ENCODE measurements around the gene FRMPD4. TPM values are rescaled to one million over a fixed set of nuclear protein-coding genes. Genes with fewer than 3 reads are reported as not detected.

The FRMPD4 gene
- total RNA-seq, 2 experiments from 2014 or later = not detected

DNA sequence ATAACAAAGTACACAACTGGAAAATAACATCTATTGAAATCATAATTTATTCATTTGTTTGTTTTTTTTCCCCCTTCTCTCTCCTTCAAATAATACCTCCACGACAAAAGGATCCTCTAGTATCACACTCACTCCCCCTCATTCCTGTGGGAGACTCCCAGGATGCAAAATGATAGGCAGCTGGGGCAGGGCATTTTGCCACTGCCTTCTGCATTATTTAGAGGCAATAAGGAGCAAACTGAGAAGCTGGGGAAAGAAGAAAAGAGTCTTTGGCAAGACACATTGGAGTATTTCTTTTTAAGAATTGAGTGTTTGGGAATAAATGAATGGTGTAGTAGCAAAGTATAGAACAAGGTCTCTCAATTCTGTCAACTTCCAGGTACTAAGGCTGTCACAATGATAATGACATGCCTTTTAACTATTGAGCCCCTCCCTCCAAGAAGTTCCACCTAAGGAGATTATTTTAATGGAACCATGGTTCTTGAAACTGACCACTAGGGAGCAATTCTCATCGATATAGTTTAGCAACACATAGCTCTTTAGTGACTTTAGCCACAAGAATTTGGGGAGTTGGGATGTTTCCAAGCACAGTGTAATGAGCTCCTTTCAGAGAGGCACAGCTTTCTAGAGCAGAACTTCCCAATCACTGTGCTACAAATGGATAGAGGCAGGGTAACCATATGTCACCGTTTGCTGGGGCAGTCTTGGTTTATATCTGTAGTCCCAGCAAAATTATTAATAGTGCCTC is 303.3 kb downstream of the FRMPD4 start:
- H3K36me3 Mint-ChIP-seq (ENCODE audit: low read depth) = no peaks in the 10 kb centered on the region
- no peaks in the 10 kb centered on the region for H3K4me1 Mint-ChIP-seq (ENCODE audit: low read depth)
- H3K27ac Mint-ChIP-seq = no peak overlapping the region
- DNase-seq = no peak
- intact Hi-C loops (cut with micrococcal nuclease) = no loop called here
- H3K9me3 Mint-ChIP-seq = no peaks in the 10 kb centered on the region
- H3K4me3 Mint-ChIP-seq = no peak overlapping the region
- no peaks in the 10 kb centered on the region for H3K27me3 Mint-ChIP-seq (ENCODE audit: low read depth)
- CTCF ChIA-PET = no interaction called here

DNA sequence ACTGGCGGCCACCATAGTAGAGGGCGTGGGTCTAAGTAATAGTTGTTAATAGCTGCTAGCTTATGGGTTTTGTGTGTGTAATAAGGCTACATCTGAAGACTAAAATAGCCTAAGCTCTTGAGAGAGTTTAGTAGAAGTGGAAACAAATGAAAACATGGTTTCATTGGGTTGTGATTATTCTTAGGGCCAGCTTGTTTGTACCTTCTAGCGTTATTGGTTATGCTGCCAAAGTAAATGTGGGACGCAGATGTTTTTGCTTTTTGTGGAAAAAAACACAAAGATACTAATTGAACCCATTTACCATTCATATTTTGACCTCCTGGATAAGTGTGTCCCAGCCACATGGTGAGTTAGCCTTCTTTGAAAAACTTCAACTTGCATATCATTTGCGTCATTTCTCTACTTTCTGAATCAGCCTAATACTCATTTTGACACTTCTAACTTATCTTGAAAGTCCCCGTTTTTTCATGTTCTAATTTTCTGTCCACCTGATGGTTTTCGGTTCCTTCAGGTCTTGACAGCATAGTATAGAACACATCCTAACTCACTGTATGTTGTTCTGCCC is 305.3 kb downstream of the FRMPD4 start:
- no peak for DNase-seq
- Mint-ChIP-seq H3K4me3 (no peak overlapping the region), H3K36me3 (ENCODE audit: low read depth) (no peaks in the 10 kb centered on the region), H3K9me3 (no peaks in the 10 kb centered on the region), H3K27ac (no peak overlapping the region), H3K27me3 (ENCODE audit: low read depth) (no peaks in the 10 kb centered on the region), H3K4me1 (ENCODE audit: low read depth) (no peaks in the 10 kb centered on the region)
- intact Hi-C loops (cut with micrococcal nuclease) = no loop called here
- CTCF ChIA-PET = no interaction called here

DNA sequence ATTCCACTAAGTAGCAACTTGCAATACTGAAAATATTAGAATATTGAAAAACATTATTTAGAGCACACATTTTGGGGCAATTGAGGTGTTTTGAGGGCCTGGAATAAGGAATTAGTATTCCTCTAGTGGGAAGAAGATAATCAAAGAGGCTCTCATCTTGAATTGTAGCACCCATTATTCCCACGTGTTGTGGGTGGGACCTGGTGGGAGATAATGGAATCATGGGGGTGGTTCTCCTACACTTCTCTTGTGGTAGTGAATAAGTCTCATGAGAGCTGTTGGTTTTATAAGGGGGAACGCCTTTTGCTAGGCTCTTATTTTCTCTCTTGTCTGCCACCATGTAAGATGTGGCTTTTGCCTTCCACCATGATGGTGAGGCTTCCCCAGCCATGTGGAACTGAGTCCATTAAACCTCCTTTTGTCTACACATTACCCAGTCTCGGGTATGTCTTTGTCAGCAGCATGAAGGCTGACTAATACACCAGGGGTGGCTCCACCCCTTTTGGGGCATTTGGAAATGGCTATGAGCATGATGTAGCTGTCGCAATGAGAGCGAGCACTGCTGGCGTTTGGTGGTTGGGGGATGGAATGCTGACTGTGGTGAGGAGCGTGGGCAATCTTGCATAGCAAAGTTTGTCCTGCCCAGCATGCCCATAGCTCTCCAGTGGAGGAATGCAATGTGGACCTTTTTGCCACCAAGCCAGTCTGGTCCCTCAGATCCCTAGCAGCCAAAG is 308.2 kb downstream of the FRMPD4 start:
- H3K27me3 Mint-ChIP-seq (ENCODE audit: low read depth) = no peaks in the 10 kb centered on the region
- H3K4me3 Mint-ChIP-seq = no peak overlapping the region
- CTCF ChIA-PET = no interaction called here
- DNase-seq = no peak
- intact Hi-C loops (cut with micrococcal nuclease) = no loop called here
- H3K9me3 Mint-ChIP-seq = no peaks in the 10 kb centered on the region
- no peaks in the 10 kb centered on the region for H3K36me3 Mint-ChIP-seq (ENCODE audit: low read depth)
- no peaks in the 10 kb centered on the region for H3K4me1 Mint-ChIP-seq (ENCODE audit: low read depth)
- no peak overlapping the region for H3K27ac Mint-ChIP-seq

DNA sequence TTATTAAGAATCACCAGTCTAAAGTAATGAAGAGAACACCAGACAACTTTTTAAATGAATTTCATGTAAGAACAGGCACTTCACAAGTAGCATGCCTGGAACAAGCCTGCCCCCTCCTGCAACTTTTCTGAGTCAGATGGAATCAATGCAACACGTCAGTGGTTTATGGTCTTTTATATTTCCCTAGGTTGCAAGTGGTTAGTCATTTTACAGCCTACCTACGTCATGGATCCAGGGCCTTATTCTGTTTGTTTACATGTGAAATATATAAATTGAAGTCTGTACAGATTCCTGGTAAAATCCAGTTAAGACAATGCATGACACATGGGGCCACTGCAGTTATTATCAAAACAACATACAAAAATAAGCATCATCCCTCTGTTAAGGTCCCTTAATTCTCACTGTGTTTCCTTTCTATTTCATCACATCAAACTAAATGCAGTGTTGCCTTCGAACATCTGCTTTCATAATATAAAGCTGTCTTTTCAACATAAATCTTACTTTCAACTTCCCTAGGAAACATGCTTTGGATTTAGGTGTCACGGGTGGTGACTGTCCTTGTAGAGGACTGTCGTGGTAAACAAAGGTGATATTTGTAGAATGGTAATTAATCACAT is 309.3 kb downstream of the FRMPD4 start:
- Mint-ChIP-seq H3K4me1 (ENCODE audit: low read depth) (no peaks in the 10 kb centered on the region), H3K9me3 (no peaks in the 10 kb centered on the region), H3K36me3 (ENCODE audit: low read depth) (no peaks in the 10 kb centered on the region), H3K27ac (no peak overlapping the region), H3K4me3 (no peak overlapping the region), H3K27me3 (ENCODE audit: low read depth) (no peaks in the 10 kb centered on the region)
- intact Hi-C loops (cut with micrococcal nuclease) = no loop called here
- DNase-seq = no peak
- CTCF ChIA-PET = no interaction called here

DNA sequence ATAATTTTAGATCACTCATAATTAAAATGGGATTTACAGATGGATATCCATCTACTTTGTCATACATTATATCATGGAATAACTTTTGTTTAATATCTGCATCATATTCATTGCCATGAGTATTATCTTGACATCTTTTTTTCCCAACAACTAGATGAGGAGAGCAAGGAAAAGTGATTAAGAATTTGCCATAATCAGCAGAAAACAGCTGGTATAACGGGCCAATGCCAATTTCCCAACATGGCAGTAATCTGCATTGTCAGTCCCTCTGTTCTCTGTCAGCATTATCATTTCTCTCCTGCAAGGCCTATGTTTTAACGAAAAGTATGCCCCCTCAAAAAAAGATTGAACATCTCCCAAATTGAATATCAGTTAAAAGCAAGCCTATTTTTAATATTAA is 314.0 kb downstream of the FRMPD4 start:
- no peaks in the 10 kb centered on the region for H3K9me3 Mint-ChIP-seq
- no peaks in the 10 kb centered on the region for H3K4me1 Mint-ChIP-seq (ENCODE audit: low read depth)
- no peak overlapping the region for H3K27ac Mint-ChIP-seq
- no peak for DNase-seq
- no peaks in the 10 kb centered on the region for H3K27me3 Mint-ChIP-seq (ENCODE audit: low read depth)
- no peaks in the 10 kb centered on the region for H3K36me3 Mint-ChIP-seq (ENCODE audit: low read depth)
- no peak overlapping the region for H3K4me3 Mint-ChIP-seq
- intact Hi-C loops (cut with micrococcal nuclease) = no loop called here
- CTCF ChIA-PET = no interaction called here

DNA sequence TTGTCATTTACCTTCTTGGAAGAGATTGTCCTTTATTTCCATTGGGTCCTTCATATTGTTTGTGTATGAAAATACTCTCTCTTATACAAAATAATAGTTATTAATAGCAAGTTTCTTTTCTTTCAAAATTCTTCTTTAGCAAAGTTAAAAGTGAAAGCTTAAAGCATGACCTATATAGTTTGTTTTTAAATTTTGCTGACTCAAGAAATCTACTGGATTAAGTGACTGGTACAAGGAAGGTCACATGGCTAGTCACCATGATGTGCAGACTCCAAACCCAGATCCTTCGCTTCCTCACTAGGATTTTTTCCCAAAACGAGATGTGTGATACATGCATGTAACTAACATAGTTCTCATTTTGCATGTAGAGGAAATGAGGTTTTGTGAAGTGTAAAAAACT is 322.7 kb downstream of the FRMPD4 start:
- Mint-ChIP-seq H3K27ac (no peak overlapping the region), H3K4me1 (ENCODE audit: low read depth) (no peaks in the 10 kb centered on the region), H3K9me3 (no peaks in the 10 kb centered on the region), H3K36me3 (ENCODE audit: low read depth) (no peaks in the 10 kb centered on the region), H3K27me3 (ENCODE audit: low read depth) (no peaks in the 10 kb centered on the region), H3K4me3 (no peak overlapping the region)
- intact Hi-C loops (cut with micrococcal nuclease) = no loop called here
- DNase-seq = no peak
- CTCF ChIA-PET = no interaction called here

DNA sequence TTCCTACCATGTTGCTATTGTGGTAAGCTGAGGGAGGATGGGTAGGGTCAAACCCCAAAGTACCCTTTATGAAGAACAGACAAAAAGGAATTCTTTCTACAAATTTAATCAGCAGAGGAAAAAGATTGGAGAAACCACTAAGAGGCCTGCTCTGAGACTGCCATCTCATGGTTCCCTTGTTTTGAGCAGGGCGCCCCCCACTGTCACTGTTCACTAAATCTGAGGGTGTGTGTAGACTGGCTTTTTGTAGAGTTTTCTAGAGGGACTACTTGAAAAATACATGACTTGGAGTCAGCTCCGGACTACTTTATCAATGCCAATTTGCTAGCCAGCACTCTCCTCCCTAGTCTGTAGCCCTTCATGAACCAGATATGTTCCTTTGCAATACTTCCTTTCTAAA is 324.8 kb downstream of the FRMPD4 start:
- no peaks in the 10 kb centered on the region for H3K27me3 Mint-ChIP-seq (ENCODE audit: low read depth)

DNA sequence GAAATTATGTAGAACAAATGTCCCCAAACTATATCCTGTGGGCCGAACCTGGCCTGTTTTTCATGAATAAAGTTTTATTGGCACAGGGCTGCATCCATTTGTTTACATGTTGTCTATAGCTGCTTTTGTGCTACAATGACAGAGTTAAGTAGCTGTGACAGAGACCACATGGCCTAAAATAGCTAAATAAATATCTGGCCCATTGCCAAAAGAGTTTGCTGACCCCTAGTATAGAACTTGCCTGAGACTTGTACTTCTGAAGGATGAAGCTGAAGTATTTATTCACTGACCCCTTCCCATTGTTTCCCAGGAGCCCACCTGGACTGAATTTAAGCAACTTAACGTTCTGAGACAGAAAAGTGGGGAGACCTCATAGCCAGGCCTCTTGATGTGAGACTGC is 325.6 kb downstream of the FRMPD4 start:
- no peak overlapping the region for H3K27ac Mint-ChIP-seq
- DNase-seq = no peak
- CTCF ChIA-PET = no interaction called here
- H3K36me3 Mint-ChIP-seq (ENCODE audit: low read depth) = no peaks in the 10 kb centered on the region
- intact Hi-C loops (cut with micrococcal nuclease) = no loop called here
- H3K27me3 Mint-ChIP-seq (ENCODE audit: low read depth) = no peaks in the 10 kb centered on the region
- H3K4me3 Mint-ChIP-seq = no peak overlapping the region
- H3K9me3 Mint-ChIP-seq = no peaks in the 10 kb centered on the region
- no peaks in the 10 kb centered on the region for H3K4me1 Mint-ChIP-seq (ENCODE audit: low read depth)

More for the DNA sequence above, 324.8 kb downstream of the FRMPD4 start:
- no peak for DNase-seq
- H3K27ac Mint-ChIP-seq = no peak overlapping the region
- H3K9me3 Mint-ChIP-seq = no peaks in the 10 kb centered on the region
- no peak overlapping the region for H3K4me3 Mint-ChIP-seq
- no peaks in the 10 kb centered on the region for H3K36me3 Mint-ChIP-seq (ENCODE audit: low read depth)
- intact Hi-C loops (cut with micrococcal nuclease) = no loop called here
- H3K4me1 Mint-ChIP-seq (ENCODE audit: low read depth) = no peaks in the 10 kb centered on the region
- CTCF ChIA-PET = no interaction called here

DNA sequence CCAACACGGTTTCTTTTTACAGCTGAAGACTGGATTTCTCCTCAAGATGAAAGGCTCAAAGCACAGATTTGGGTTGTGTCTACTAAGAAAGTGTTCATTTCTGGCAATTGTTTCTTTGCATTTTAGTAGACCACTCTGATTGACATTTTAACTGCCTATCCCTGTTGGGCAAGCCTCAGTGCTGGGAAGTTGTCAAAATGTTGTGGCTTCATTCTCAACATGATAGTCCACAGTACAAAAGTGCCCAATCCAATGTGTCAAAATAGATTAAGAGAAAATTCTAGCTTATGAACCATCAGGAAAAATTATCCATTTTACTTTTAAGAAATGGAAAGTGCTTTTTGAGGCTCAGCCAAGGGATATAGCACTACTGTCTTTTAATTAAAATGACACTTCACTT is 329.0 kb downstream of the FRMPD4 start:
- no peak overlapping the region for H3K27ac Mint-ChIP-seq
- no peaks in the 10 kb centered on the region for H3K36me3 Mint-ChIP-seq (ENCODE audit: low read depth)
- H3K4me1 Mint-ChIP-seq (ENCODE audit: low read depth) = no peaks in the 10 kb centered on the region
- DNase-seq = no peak
- intact Hi-C loops (cut with micrococcal nuclease) = no loop called here
- H3K4me3 Mint-ChIP-seq = no peak overlapping the region
- no peaks in the 10 kb centered on the region for H3K9me3 Mint-ChIP-seq
- no peaks in the 10 kb centered on the region for H3K27me3 Mint-ChIP-seq (ENCODE audit: low read depth)
- CTCF ChIA-PET = no interaction called here

DNA sequence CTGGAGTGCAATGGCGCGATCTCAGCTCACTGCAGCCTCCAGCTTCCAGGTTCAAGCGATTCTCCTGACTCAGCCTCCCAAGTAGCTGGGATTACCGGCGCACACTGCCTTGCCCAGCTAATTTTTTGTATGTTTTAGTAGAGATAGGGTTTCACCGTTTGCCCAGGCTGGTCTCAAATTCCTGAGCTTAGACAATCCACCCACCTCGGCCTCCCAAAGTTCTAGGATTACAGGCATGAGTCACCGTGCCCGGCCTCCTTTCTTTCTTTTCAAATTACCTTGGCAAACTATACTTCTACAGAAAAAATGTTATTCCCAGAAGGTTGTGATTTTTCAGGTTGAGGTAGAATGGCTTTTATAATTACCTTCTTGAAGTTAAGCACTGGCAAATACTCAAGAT is 331.0 kb downstream of the FRMPD4 start:
- Mint-ChIP-seq H3K36me3 (ENCODE audit: low read depth) (no peaks in the 10 kb centered on the region), H3K4me1 (ENCODE audit: low read depth) (no peaks in the 10 kb centered on the region), H3K9me3 (no peaks in the 10 kb centered on the region), H3K4me3 (no peak overlapping the region), H3K27me3 (ENCODE audit: low read depth) (no peaks in the 10 kb centered on the region), H3K27ac (no peak overlapping the region)
- CTCF ChIA-PET = no interaction called here
- no peak for DNase-seq
- intact Hi-C loops (cut with micrococcal nuclease) = no loop called here

DNA sequence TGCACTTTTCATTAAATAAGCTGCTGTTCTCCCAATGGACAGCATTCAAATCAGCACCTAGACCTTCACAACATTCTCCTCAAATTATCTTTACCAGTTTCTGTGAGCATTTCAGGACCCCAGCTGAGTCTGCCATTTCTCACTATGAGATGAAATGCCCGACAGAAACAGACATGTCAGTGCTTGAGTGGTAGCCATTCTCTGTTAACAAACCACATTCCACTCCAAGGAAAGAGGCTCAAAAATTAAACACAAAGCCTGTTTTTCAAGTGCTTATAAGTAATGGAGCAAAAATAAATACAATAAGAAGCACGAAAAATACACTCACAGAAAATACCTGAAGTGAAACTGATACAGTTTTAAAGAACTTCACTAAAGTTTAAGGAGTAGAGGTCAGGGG is 332.8 kb downstream of the FRMPD4 start:
- Mint-ChIP-seq H3K4me3 (no peak overlapping the region), H3K4me1 (ENCODE audit: low read depth) (no peaks in the 10 kb centered on the region), H3K36me3 (ENCODE audit: low read depth) (no peaks in the 10 kb centered on the region), H3K27me3 (ENCODE audit: low read depth) (no peaks in the 10 kb centered on the region), H3K9me3 (no peaks in the 10 kb centered on the region), H3K27ac (no peak overlapping the region)
- intact Hi-C loops (cut with micrococcal nuclease) = no loop called here
- CTCF ChIA-PET = no interaction called here
- no peak for DNase-seq

DNA sequence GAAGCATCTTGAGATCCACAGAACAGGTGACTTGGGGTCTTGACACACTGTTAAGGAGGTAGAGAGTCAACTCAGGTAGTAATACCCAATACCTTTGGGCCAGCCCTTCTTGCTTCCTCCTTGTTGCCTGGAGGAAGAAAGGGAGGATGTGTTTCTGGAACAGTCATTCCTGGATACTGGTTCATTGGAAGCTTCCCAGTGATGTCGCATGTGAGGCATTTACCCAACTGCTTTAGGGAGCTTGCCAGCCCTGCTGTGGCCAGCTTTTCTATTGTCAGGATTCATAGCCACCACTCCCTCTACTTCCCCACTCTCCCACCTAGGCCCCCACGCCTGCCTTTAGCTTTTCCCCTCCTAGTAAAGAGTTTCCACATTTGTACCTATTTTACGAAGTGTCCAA is 342.7 kb downstream of the FRMPD4 start:
- H3K27ac Mint-ChIP-seq = no peak overlapping the region
- H3K4me3 Mint-ChIP-seq = no peak overlapping the region
- no peaks in the 10 kb centered on the region for H3K36me3 Mint-ChIP-seq (ENCODE audit: low read depth)
- no peaks in the 10 kb centered on the region for H3K9me3 Mint-ChIP-seq
- CTCF ChIA-PET = no interaction called here
- no peak for DNase-seq
- H3K27me3 Mint-ChIP-seq (ENCODE audit: low read depth) = no peaks in the 10 kb centered on the region
- intact Hi-C loops (cut with micrococcal nuclease) = no loop called here
- no peaks in the 10 kb centered on the region for H3K4me1 Mint-ChIP-seq (ENCODE audit: low read depth)

DNA sequence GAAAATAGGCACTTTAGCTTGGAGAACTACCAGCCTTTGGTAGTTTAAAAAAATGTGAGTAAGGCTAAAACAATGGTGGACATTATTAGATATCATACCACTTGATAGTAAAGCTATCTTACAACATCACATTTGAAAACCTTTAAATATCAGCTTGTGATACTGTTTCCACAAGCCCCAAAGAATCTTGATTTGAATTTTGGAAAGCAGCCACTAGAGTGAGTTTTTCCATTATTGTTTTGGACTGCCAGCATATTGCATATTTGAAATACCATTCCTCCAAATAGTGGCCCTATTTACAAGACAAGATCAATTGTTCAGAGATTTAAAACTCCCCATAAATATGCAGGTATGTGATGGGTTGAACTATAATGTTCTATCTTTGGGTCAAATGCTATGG is 349.9 kb downstream of the FRMPD4 start:
- Mint-ChIP-seq H3K36me3 (ENCODE audit: low read depth) (no peaks in the 10 kb centered on the region), H3K4me1 (ENCODE audit: low read depth) (no peaks in the 10 kb centered on the region), H3K27ac (no peak overlapping the region), H3K27me3 (ENCODE audit: low read depth) (no peaks in the 10 kb centered on the region), H3K9me3 (no peaks in the 10 kb centered on the region), H3K4me3 (no peak overlapping the region)
- intact Hi-C loops (cut with micrococcal nuclease) = no loop called here
- CTCF ChIA-PET = no interaction called here
- DNase-seq = no peak
